Caki2 (cell line): ENCODE measurements around the gene RREB1. TPM values are rescaled to one million over a fixed set of nuclear protein-coding genes. Genes with fewer than 3 reads are reported as not detected.

Experiments
- DNase-seq: peaks from one replicate; pipeline ENCODE4 v3.0.0-alpha.2; 2015; ENCODE audit warnings: low read depth
- in situ Hi-C: cut with HindIII; loops from 2 replicates; pipeline ENCODE4 v1.10.0; 2016; ENCODE audit warnings: low sequenced_read_pairs, low pct_unique_long_range_greater_than_20kb, mixed read lengths
- total RNA-seq: library from RNA; depleted of rRNA; stranded (reverse); fragments of >200 nt; shearing (Covaris generic); gene quantifications from 2 replicates; pipeline ENCODE4 v1.2.3, GENCODE V29; 2014; ENCODE audit warnings: low replicate concordance; rRNA removed

RREB1 gene, protein sequence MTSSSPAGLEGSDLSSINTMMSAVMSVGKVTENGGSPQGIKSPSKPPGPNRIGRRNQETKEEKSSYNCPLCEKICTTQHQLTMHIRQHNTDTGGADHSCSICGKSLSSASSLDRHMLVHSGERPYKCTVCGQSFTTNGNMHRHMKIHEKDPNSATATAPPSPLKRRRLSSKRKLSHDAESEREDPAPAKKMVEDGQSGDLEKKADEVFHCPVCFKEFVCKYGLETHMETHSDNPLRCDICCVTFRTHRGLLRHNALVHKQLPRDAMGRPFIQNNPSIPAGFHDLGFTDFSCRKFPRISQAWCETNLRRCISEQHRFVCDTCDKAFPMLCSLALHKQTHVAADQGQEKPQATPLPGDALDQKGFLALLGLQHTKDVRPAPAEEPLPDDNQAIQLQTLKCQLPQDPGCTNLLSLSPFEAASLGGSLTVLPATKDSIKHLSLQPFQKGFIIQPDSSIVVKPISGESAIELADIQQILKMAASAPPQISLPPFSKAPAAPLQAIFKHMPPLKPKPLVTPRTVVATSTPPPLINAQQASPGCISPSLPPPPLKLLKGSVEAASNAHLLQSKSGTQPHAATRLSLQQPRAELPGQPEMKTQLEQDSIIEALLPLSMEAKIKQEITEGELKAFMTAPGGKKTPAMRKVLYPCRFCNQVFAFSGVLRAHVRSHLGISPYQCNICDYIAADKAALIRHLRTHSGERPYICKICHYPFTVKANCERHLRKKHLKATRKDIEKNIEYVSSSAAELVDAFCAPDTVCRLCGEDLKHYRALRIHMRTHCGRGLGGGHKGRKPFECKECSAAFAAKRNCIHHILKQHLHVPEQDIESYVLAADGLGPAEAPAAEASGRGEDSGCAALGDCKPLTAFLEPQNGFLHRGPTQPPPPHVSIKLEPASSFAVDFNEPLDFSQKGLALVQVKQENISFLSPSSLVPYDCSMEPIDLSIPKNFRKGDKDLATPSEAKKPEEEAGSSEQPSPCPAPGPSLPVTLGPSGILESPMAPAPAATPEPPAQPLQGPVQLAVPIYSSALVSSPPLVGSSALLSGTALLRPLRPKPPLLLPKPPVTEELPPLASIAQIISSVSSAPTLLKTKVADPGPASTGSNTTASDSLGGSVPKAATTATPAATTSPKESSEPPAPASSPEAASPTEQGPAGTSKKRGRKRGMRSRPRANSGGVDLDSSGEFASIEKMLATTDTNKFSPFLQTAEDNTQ (N-terminal part only)
- total RNA-seq: 2.9 and 5.1 TPM in 2 replicates

DNA sequence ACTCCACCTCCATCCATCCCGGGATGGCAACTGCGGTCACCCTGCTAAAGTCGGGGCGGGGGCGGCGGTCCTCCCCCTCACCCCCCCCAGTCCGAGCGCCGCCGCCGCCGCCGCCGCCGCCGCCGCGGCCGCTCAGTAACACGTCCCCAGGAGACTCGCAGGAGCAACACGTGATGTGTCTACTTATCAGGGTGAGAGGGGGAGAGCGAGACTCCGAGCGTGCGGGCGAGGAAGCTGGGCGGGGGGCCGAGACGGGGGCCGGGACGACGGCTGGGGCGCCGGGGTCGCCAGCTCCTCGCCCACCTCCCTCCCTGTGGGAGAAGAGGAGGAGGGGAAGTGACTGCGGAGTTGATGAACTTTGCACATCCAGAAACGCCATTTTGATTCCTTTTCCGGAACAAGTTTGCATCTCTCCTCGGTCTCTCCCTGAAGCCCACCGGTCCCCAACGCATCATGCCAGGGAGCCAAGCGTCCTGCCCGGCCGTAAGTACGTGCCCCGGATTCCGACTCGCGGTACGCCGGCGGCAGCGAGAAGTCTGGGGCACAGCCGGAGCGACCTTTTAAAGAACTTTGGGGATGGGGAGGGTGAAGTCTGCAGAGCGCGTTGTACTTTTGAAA lies at the start of gene RREB1:
Gene RREB1, plus strand, starts transcription at position 384 of the 618 bp plus-strand sequence. CDS start 73,951 bp downstream, outside the sequence.
- no peak for DNase-seq
- in situ Hi-C loops: no loop called here

DNA sequence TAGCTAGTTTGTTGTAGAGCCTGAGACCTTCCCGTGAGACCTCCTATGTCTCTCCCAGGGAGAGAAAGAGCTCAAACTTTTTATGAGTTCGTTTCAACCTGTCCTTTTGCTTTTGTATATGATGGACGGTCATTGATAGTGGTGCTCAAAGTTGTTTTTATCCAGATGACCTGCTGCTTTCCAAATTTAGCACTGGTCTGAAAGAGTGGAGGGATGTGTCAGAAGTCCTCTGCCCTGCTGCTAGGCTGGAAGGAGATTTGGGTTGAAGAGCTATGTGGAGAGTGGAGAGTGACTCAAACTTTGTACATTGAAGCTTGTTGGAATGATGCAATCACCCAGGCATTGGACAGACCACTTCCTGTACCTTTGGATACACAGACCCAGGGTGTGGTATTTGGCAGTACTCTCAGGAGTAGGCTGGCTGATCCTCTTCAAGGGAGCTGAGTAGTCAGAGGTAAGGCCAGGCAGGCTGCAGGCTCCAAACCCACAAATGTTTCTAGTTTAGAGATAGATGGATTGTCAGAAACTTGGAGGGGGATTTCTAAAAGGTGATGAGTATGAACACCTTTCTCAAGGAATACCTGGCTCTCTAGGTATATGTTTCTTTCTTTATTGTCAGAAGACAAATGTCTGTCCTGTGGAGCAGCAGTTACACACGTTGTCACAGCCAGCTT lies 49.4 kb upstream of the RREB1 start:
- in situ Hi-C loops: no loop called here
- peak; percentile 51 for DNase-seq

DNA sequence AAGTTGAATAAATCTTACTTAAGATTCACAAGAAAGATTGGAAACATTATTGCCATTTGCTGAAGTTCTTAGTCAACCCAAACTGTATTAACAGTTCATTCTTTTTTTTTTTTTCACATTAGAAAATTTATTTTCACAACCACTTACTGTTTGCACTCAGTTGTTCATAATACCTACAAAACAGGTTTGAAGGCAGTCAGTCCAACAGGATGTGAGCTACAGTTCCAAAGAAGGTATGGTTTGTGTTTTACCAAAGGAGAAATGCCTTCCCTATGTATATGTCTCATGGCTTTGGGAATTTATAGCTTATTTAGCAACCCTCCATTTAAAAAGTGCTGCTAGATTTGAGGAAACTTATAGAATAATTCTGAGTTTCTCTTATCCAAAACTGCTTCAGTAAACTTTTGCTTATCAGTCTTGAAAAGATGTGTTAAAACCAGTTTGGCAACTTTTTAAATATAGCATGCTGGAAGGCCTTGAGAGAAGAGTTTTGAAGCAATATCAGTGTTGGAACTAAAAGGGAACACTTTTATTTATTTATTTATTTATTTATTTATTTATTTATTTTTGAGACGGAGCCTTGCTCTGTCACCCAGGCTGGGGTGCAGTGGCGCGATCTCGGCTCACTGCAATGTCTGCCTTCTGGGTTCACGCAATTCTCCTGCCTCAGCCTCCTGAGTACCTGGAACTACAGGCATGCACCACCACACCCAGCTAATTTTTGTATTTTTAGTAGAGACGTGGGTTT lies 46.8 kb upstream of the RREB1 start:
- in situ Hi-C loops: no loop called here

DNA sequence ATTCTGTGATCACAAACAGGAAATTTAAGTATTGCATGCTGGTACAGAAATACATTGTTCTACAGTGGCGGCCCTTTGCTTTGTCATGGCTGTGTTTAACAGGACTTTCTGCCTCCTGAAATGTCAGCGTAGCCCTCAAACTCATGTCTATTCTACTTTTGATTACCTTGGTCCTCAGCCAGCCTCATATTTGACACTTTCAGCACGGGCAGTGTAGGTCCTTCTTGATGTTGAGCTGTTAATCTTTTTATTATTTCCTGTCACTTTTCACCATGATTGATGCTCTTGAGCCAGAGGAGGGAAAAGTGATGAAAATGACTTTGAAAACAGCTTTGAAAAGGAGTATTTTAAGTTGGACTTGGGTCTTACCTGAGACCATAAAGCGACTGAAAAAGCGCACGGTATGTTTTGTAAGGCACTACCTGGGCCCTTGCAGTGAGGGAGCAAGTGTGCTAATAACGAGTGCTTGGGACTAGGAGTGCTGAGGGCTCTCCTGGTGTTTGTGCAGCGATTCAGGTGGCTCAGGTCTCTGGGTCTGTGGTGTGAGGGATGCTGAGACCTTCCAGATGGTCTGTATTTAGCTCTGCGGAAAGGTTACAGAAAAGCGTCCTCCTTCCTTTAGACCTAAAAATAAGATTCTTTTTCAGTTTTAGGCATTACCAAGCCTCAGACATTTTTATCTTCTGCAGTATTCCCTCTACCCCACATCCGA lies 45.2 kb upstream of the RREB1 start:
- in situ Hi-C loops: no loop called here
- no peak for DNase-seq

More for the DNA sequence above, 46.8 kb upstream of the RREB1 start:
- DNase-seq: no peak

DNA sequence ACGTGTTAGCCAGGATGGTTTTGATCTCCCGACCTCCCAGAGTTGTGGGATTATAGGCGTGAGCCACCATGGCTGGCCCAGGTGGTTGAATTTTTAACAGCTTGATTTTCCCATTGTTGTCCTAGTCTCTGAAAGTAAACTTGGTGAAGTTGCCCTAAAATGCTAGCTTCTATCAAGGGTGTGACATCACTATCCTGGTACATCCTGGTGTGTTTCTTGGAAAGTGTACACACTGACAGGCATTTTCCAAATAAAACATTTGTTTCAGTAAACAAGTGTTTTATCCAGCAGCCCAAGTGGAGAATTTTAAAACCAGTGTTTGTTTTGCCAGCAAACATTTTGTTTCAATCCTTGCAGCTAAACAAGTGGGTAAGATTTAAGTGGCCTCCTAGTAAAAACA lies 40.5 kb upstream of the RREB1 start:
- DNase-seq: no peak
- in situ Hi-C loops: no loop called here

DNA sequence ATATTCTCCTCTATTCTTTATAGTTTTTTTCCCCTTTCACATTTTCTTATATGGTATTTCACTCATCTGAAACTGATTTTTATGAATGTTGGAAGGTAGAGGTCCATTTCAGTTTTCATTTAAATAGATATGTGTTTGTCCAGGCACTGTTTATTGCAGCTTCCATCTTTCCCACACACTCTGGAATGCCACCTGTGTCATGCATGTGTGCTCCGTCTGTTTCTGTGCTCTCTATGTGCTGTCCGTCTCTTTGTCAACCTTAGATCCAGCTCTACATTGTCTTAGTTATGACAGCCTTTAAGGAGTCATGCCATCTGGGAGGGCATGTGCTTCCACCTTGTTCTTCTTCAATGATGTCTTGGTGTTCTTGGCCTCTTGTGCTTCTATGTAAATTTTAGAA lies 36.4 kb upstream of the RREB1 start:
- DNase-seq: no peak
- in situ Hi-C loops: no loop called here

DNA sequence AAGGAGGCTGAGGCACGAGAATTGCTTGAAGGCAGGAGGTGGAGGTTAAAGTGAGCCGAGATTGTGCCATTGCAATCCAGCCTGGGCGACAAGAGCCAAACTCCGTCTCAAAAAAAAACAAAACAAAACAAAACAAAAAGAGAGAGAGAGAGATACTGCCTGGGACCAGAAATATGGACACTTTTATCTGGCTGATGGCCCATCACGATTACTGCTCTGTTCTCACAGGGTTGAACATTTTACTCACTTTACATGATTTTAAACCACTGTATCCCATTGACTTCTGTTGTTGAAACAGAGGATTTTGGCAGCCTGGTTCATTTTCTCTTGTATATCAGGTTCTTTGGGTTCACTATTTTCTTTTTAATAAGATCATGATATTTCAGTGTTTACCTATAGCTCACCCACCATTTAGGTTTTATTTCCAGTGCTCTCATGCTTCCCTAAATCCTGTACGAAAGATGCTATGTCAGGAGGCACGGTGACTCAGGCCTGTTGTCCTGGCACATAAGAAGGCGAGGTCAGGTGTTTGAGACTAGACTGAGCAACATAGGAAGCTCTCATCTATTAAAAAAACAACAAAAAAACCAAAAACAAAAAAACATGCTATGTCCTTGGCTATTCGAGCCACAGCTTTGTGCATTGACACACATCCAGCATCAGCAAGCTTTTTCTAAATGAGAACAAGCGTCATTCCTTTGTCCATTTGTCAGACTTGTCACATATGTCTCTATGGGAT lies 34.5 kb upstream of the RREB1 start:
- in situ Hi-C loops: no loop called here
- DNase-seq: no peak

DNA sequence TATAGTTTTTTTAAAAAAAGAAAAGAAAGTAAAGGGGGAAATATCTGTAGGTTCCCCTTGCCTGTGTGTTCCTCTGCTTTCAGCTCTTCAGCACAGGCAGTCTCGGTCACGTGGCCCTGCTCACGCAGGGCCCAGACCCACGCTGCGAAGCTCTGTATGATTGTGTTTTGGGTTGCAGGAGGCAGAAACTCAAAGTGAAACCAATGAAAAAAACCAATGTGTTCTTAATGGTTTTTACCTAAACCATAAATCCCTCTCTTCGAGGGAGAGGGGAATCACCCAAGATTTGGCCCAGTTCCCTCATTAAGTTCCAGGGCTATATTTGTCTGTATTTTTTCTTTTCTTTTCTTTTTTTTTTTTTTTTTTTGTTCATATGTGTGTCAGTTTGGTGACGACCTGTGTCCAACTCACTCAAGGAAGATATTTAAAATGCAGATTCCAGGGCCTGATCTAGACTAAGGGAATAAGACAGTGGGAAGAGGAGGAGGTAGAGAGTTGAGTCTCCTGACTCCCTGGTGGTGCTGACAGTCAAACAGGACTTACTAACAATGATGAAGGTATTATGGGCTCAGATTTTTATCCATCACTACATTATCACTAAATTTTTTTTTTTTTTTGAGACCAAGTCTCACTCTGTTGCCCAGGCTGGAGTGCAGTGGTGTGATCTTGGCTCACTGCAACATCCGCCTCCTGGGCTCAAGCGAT lies 33.8 kb upstream of the RREB1 start:
- DNase-seq: no peak
- in situ Hi-C loops: no loop called here

DNA sequence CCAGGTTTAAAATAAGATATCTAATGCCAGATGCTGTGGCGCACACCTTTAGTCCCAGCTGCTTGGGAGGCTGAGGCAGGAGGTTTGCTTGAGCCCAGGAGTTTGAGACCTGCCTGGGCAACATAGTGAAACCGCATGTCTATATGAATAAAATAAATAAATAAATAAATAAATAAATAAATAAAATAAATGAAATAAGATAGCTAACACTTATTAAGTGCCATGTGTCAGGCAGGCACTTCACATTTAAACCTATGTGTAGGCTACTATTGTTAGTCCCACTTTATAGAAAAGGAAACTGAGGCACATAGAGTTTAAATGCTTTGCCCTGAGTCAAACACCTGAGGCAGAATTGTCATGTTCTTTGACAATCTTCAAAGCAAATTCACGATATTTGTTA lies 32.9 kb upstream of the RREB1 start:
- in situ Hi-C loops: no loop called here
- no peak for DNase-seq

DNA sequence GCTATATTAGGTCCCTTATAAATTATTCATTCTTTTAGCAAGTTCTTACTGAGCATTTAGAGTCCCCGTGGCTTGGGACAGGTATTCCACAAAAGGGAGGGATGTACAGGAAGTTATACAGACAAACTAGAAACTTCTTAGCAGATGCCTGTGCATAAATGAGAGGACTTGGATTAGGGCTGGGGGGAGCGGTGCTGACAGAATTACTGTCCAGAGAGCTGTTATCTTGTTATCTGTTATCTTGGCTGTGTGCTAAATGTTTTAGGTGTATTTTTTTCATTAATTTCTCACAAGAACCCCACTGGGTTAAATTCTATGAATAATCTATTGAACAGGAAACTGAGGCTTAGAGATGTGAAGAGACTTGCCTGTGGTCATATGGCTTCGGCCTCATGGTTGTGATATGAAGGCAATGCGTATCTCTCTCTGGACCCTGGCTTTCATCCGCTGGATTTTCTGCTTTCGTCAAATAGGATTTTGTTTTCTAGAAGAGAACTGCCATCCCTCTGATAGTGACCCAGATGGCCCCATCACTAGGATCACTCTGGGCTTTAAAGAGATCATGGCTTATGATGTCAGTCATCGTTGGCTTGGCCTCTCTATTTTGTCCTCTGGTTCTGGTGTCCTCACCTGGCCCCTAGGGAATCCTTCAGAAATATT lies 32.3 kb upstream of the RREB1 start:
- DNase-seq: no peak
- in situ Hi-C loops: no loop called here

DNA sequence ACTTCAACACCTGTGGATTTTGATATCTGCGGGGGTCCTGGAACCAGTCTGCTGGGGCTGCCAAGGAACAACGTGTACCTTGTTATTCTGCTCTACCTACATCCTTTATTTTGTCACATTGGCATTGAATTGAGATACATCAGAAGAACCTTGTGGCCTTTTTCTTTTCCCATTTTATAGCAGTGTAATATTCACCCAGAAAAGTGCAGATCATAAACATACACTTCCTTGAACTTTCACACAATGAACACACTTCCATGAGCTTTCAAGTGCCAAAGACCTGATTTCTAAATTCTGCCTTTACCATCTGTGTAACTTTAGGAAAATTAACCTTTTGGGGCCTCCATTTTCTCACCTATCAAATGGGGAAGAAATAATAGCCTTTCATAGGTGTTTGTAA lies 29.9 kb upstream of the RREB1 start:
- in situ Hi-C loops: no loop called here
- no peak for DNase-seq

DNA sequence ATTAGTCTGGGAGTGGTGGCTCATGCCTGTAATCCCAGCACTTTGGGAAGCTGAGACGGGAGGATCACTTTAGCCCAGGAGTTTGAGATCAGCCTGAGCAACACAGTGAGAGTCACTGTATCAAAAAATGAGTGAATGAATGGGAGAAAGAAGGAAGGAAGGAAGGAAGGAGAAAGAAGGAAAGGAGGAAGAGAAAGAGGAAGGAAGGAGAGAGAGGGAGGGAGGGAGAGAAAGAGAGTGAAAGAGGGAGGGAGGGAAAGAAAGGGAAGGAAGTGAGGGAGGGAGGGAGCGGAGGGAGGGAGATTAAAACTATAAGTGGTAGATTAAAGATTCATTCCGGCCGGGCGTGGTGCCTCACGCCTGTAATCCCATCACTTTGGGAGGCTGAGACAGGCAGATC lies 28.9 kb upstream of the RREB1 start:
- DNase-seq: no peak
- in situ Hi-C loops: no loop called here

DNA sequence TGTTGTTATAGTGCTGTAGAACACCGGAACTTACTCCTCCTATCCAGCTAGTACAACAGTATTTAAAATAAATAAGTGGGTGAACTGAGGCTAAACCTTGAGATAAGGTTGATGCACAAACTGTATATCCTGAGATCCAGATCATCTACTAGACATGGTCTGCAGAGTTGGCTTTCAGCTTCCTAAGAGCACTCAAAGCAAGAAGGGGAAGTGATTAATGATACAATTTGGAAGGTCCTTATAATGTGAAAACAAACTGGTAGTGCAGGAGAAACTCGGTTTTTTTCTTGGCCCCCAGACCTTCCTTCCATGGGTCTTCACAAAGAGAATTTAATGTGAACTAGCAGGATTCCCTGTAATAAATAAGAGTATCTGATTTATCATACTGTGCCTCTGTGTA lies 27.4 kb upstream of the RREB1 start:
- in situ Hi-C loops: no loop called here
- DNase-seq: no peak

DNA sequence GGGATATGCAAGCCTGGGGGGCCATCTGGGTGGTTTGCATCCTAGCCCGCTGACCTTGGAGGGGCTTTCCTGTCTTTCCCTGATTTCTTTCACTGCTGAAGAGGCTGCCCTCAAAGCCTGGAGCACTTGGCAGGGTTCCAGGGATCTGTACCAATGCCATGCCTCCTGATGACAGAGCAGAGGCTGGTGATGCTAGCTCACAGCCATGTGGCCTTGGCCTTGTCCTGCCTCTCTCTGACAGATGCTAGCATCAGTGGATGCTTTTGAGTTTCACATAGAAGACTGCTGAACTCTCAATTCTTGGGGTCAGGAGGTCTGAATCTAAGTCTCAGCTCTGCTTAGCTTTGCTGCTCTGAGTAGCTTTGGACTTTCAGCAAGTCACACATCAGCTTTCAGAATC lies 21.9 kb upstream of the RREB1 start:
- DNase-seq: no peak
- in situ Hi-C loops: no loop called here

DNA sequence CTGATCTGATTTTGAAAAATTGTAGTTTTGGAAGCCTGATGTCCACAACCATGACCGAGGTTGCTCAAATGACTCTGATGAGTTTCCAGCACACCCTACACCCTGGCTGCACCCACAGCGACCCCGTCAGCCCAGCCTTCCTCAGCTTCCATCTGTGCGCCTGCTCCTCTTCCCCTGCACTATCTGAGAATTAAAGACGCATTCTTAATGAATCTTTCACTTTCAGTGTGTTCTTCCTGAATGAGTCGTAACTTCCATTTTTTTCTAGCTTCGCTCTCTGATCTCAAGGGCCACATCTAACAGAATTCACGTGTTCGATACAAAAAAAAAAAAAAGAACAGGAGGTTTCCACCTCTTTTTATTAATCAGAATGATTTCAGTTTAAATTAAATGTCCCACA lies 21.3 kb upstream of the RREB1 start:
- in situ Hi-C loops: no loop called here
- DNase-seq: no peak
